Stimulated activated naive CD4-positive, alpha-beta T cell treated with Interleukin-2 at 50 U/mL for 16 hours (primary cell): ENCODE data around the gene ATRN.
"Not testable (repeated sequence)": the region's sequence is repeated elsewhere in the genome, so short reads cannot be mapped to it uniquely, and the experiment has no call there.

Source experiments
- DNase-seq: peaks from one replicate; lab custom pipeline; 2025; lab: John Stamatoyannopoulos, UW

The ATRN gene

GRCh38 chr20:3470208-3470626 lies 601 bp upstream of the ATRN start:
- DNase-seq, result no peak

- DNase-seq, result no peak
Observed at GRCh38 chr20:3471397-3472021, 691 bp downstream of the ATRN start.

GRCh38 chr20:3472105-3472504 lies 1.3 kb downstream of the ATRN start:
- DNase-seq, result no peak

GRCh38 chr20:3473324-3473723 lies 2.5 kb downstream of the ATRN start:
- no peak for DNase-seq

GRCh38 chr20:3473944-3474343 lies 3.1 kb downstream of the ATRN start:
- DNase-seq, result no peak

GRCh38 chr20:3477003-3477860 lies 6.4 kb downstream of the ATRN start:
- not testable (repeated sequence) for DNase-seq

- no peak for DNase-seq
Observed at GRCh38 chr20:3477861-3478544, 7.2 kb downstream of the ATRN start.

GRCh38 chr20:3479025-3479424 lies 8.2 kb downstream of the ATRN start:
- DNase-seq, result no peak

- DNase-seq, result no peak
Observed at GRCh38 chr20:3479759-3480615, 9.2 kb downstream of the ATRN start.

GRCh38 chr20:3483309-3483708 lies 12.5 kb downstream of the ATRN start:
- DNase-seq, result no peak

GRCh38 chr20:3483784-3484183 lies 13.0 kb downstream of the ATRN start:
- no peak for DNase-seq

- DNase-seq, result no peak
Observed at GRCh38 chr20:3485913-3486312, 15.1 kb downstream of the ATRN start.

GRCh38 chr20:3486850-3487249 lies 16.0 kb downstream of the ATRN start:
- DNase-seq, result no peak

- no peak for DNase-seq
Observed at GRCh38 chr20:3492669-3493068, 21.9 kb downstream of the ATRN start.

- no peak for DNase-seq
Observed at GRCh38 chr20:3494218-3494617, 23.4 kb downstream of the ATRN start.

GRCh38 chr20:3502878-3503277 lies 32.1 kb downstream of the ATRN start:
- DNase-seq, result no peak

- no peak for DNase-seq
Observed at GRCh38 chr20:3505148-3505547, 34.3 kb downstream of the ATRN start.

GRCh38 chr20:3509064-3509463 lies 38.2 kb downstream of the ATRN start:
- DNase-seq, result no peak

- DNase-seq, result no peak
Observed at GRCh38 chr20:3510110-3510509, 39.3 kb downstream of the ATRN start.

- DNase-seq, result not testable (repeated sequence)
Observed at GRCh38 chr20:3512239-3512638, 41.4 kb downstream of the ATRN start.

GRCh38 chr20:3514012-3514642 lies 43.3 kb downstream of the ATRN start:
- no peak for DNase-seq
